Measurements from ENCODE around the gene GPR33.
"Not testable (repeated sequence)": the region's sequence is repeated elsewhere in the genome, so short reads cannot be mapped to it uniquely, and the experiment has no call there.

The GPR33 gene, protein sequence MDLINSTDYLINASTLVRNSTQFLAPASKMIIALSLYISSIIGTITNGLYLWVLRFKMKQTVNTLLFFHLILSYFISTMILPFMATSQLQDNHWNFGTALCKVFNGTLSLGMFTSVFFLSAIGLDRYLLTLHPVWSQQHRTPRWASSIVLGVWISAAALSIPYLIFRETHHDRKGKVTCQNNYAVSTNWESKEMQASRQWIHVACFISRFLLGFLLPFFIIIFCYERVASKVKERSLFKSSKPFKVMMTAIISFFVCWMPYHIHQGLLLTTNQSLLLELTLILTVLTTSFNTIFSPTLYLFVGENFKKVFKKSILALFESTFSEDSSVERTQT

DNA sequence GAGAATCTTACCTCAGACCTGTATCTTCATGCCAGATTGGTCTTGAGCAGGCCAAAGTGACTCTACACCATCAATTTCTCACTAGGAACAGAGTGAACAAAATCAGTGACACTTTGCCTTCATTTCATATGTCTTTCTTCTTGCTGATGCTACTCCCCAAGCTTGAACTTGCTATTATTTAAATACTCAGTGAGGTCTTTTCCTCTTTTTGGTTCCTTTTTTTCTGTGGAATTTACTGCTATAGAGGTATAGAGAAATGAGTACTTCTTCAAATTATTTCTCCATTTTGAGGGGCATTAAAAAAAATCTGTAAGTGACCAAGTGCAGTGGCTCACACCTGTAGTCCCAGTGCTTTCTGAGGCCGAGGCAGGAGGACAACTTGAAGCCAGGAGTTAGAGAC lies at the start of gene GPR33:
Gene GPR33 (minus strand): TSS at position 154 of the 400 bp plus-strand sequence. CDS start 4,074 bp downstream, outside the sequence.
- no peak for DNase-seq

DNA sequence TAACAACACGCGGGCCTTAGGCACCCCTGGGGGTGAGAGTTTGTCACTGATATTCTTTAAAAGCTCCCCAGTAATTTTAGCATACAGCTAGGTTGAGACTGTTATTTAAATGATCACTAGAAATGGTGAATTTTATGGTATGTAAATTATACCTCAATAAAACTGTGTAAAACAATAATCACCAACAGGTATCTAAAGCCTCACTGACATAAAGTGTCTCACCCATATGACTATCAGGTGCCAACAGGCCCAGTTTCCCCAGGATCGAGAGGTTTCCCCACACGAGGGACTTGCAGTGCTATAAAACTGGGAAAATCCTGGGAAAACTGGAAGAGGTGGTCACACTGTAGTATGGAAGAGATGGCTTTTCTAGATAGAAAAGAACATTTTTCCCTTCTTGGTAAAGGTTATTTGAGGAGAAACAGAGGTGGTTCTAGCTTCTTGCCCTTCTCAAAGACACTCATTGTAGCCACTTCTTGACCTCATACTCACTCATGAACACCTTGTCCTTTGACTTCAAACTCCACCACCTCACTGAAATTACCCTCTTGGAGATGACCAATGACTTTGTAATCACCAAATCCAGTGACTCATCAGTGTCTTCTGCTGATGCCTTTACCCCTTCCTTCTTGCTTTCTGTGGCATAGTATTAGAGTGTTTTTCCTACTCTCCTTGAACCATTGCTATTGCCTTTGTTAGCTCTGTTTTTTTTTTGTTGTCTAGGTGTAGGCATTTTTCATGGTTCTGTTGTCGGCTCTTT lies 48.5 kb upstream of the GPR33 start:
- no peak for DNase-seq

DNA sequence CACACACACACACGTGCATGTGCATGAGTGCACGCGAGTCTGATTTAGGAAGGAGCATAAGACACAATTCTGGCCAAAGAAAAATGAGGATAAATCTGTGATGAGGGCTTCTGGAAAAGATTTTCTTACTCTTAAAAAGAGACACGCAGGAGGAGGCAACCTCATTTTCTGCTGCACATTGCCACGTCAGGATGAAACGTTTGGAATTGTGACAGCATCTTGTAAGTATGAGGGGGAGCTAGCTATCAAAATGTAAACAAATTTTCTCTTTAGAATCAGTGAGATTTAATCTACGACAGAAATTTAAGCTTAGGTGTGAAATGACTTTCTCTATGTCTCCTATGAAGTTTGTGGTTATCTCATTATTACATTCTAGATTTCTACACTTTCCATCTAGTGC lies 42.3 kb upstream of the GPR33 start:
- no peak for DNase-seq

DNA sequence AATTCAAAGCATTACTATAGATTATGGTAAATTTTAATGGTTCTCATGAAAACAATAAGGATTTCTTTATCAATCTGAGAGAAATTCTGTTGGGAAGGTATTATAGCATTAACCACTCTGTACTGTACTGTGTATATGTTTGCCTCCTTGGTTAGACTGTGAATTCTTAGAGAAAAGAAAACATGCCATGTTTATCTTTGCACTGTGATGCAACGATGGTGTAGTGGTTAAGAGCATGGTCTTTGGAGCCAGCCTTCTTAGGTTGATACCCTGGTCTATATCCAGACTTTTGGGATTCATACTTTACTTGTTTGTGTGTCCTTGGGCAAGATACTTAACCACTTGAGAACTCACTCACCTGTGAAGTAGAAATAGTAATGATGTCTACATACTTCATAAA lies 41.2 kb upstream of the GPR33 start:
- DNase-seq: no peak

DNA sequence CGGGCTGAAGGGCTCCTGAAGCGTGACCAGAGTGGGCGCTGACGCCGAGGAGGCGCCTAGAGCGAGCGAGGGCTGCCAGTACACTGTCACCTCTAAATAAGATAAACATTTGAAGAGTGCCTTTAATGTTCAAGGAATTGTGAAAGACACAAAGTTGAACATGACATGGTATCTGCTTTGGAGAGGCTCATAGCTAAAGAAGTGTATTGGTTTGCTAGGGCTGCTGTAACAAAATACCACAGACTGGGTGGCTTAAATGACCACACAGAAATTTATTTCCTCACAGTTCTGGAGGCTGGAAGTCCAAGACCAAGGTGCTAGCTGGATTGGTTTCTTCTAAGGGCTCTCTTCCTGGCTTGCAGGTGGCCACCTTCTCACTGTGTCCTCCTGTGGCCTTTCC lies 39.7 kb upstream of the GPR33 start:
- no peak for DNase-seq

DNA sequence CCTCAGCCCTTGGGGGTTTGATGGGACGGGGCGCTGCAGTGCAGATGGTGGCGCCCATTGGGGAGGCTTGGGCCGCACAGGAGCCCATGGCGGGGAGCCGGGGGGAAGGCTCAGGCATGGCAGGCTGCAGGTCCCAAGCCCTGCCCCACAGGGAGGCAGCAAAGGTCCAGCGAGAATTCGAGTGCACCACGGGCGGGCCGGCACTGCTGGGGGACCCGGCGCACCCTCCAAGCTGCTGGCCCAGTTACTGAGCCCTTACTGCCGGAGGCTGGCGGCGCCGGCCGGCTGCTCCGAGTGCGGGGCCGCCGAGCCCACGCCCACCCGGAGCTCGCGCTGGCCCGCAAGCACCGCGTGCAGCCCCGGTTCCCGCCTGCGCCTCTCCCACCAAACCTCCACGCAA lies 39.2 kb upstream of the GPR33 start:
- DNase-seq: no peak

DNA sequence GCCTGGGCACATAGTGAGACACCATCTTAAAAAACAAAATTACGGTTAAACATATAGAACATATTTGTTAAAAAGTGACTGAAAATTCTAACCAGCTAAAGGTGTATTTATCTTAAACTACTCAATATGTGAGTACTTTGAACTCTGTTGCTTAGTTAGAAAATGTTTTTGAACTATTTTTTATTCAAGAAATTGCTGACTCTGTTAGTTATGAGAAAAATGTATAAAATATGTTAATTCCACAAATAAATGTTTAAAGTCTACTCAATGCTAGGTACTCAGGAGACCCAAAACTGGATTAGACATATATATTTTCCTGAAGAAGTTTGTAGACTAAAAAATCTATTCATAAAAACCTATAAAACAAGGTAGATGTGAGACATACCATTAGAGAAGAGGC lies 23.0 kb upstream of the GPR33 start:
- no peak for DNase-seq

DNA sequence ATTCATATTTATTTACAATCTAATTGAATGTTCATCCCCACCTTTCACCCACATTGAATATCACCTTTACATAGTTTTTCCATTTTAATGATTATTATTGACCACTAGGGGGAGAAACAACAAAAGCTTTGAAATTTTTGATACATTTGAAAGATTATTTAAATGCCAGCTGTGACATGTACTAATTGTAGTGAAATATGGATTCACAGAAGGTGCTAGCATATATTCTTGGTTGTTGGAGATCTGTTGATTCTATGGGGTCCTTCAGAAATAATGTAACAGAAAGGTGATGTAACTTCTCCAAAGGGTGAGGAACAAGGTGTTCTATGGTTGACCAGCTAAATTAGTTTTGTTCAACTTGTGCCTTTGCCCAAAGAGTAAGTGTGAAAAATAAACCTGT lies 22.4 kb upstream of the GPR33 start:
- peak; percentile 23 to 40 for DNase-seq

DNA sequence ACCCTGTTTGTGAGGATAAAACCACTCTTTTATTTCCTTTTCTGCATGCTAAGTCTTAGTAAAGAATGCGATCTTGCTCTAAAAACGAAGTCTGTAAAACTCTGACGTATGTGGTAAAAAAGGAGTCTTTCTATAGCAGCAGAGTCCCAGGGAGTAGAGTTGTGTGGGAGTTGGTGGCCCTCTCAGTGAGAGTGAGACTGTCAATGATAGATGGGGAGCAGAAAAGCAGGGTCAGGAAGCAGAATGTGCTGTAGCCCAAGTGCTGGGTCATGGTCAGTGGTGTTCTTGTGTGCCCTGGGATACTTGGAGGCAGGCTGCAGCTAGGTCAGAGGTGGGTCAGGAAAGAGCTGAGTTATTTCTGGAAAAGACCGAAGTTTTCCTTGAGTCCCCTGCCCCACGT lies 20.3 kb upstream of the GPR33 start:
- no peak for DNase-seq

DNA sequence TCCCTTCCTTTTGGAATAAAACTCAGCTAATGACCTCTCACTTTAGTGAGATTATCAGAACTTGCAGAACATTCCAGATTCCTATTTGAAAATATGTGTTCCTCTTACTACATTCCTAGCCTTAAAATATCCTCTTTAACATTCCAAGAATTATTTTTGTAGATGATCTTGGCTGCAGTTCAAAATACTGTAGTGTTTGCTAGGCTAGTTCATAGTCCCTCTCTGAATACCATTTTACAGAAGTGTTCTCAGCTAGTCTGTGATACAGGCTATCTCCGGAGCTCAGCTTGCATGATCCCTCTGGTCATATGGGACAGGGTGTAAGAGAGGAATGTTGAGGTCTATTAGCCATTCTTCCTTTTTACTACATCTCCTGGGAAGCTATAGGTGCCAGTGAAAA lies 17.6 kb upstream of the GPR33 start:
- DNase-seq: no peak

DNA sequence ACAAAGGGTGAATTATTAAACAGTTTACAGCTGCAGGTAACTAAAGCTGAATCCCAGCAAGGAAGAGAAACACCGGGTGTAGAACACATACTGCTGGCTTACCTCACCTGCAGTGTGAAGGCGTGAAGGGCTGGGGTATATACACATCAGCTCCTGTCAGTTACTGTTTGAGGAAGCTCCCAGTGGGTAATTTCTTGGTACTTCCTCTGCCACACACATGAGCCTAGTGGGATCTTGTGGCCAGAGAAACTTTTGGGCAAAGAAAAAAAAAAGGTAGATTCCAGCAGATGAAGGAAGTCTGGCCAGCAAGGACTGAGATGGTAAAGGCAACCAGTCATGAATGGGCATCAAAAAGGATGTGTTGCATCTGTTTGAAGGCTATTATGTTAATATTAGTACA lies 14.0 kb upstream of the GPR33 start:
- DNase-seq: no peak

DNA sequence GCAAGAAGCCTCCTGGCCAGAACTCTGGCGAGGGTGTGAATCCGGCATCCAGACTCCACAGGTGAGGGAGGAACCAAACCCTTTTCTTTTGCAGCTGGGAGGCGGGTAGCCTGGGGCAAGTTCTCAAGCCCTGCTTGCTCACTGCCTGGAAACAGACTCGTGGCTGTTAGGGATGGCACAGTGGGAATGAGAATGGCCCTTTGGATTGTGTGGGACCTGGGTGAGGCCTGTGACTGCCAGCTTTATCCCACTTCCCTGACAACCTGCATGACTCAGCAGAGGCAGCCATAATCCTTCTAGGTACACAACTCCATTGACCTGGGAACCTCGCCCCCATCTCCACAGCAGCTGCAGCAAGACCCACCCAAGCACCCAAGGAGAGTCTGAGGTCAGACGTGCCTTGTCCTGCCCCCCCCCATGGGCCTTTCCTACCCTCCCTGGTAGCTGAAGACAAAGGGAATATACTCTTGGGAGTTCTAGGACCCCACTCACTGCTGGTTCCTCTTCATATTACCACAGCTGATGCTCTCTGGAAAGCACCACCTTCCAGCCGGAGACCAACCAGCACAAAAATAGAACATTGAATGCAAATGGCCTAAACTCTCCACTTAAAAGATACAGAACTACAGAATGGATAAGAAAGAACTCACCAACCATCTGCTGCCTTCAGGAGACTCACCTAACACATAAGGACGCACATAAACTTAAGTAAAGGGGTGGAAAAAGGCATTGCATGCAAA lies 5.1 kb upstream of the GPR33 start:
- no peak for DNase-seq

DNA sequence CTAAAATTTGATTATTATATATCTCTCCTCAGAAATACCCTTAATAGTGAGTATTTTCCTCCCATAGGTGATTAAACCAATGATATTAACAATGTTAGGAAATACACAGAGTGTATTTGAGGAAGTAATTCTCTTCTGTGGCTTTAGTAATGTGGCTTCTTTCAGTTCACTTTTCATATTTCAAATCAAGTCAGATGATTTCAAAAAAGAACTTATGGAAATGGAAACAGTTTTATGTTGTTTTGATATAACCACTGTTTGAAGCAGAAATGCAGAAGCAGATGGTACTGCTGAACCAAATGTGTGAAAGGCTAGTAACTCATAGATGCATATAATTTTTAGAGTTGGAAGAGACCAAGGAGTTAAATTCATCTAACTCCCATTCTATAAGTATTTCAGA lies 1.9 kb upstream of the GPR33 start:
- peak; percentile 32 to 43 for DNase-seq

DNA sequence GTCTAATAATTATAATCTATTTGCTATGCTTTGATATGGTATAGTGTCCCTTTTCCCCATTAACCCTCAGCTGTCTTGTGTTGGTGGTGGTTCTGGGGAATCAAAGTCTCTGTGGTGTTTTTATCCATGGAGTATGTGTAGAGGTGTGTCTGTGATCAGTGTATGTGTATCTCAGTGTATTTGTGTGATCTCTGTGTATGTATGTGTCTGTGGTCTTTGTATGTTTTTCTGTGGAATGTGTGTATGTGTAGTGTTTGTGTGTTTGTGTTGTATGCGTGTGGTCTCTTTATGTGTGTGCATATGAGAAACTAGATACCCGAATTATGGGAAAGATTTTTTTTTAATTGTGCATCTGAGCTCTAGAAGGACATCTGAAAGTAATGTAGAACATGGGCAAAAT lies 1.1 kb downstream of the GPR33 start:
- DNase-seq: no peak

DNA sequence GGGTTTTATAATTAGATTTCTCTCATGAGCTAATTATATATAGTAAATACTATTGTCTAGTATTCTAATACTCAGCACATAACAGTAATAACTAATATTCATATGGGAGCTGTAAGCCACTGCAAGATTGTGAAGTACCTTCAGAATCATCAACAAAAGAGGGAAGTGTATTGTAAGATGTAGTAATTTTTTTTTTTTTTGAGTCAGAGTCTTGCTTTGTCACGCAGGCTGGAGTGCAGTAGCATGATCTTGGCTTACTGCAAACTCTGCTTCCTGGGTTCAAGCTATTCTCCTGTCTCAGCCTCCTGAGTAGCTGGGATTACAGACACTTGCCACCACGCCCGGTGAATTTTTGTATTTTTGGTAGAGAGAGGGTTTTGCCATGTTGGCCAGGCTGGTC lies 3.1 kb downstream of the GPR33 start:
- peak in 1 of 2 experiments; percentile 2 for DNase-seq

DNA sequence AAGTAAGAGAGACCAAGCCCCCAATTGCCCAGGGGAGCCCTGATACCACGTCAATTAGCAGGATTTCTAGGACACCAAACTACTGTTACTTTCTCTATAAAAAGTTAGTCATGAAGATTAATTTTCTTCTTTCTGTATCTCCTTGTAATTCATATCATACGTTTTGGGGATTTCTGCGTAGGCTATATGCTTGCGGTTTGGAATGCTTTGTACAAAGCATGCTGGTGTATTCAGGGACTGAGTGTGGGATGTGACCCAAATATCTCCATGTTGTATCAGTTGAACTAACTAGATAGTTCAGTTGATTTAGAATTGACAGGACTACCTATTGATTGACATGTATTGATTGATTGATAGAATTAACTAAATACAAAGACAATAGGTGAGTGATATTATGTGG lies 7.7 kb downstream of the GPR33 start:
- no peak for DNase-seq

DNA sequence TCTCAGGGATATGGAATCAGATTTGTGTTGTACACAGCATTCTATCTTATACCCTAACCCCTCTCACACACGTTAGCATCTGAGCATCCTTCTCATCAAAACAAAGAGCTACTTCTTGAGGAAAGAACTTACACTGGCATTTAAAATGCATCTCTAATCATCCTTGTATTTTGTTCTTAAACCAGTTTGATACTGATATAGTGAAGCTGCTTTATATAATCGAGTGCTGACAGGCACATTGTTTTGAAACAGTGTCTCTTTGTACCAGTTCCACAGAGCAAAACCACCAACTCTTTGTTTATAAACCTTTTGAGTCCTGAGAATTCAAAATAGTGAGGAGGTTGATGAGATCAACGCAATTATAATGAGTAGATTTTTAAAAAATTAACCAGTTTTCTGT lies 8.8 kb downstream of the GPR33 start:
- DNase-seq: no peak

DNA sequence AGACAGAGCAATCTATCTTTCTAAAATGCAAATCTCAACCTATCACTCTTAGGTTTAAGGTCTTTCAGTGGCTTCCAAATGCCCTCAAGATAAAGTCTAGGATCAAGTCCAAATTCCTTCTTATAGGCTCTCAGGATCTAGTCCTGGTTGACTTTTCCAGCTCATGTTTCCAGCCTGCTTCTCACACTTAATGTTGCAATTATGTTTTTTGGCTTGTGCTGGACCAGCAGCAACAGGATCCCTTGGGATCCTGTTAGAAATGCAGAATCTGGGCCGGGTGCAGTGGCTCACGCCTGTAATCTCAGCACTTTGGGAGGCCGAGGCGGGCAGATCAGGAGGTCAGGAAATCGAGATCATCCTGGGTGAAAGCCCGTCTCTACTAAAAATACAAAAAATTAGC lies 10.6 kb downstream of the GPR33 start:
- no peak for DNase-seq

DNA sequence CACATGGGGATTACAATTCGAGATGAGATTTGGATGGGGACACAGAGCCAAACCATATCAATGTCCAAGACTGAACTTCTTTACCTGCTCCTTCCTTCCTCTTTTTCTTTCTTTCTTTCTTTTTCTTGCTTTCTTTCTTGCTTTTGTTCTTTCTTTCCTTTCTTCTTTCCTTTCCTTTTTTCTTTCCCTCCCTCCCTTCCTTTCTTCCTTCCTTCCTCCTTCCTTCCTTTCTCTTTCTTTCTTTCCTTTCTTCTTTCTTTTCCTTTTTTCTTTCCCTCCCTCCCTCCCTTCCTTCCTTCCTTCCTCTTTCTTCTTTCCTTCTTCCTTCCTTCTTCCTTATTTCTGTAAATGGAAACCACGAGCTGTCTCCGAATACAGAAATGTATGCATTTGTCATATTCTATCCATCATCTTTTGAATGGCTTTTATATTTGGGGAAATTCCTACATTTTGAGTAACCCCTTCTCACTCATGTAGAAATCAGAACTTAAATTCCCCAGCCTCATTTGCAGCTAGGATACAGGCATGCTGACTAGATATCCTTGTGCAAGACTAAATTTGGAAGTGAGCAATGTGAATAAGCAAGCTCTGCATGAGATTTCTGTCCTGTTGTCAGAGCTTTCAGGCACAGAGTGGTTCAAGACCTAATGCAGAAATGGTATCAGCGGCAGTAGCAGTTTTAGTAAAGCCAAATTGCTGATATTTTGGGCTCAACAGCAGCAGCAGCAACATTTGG lies 11.5 kb downstream of the GPR33 start:
- DNase-seq: no peak

DNA sequence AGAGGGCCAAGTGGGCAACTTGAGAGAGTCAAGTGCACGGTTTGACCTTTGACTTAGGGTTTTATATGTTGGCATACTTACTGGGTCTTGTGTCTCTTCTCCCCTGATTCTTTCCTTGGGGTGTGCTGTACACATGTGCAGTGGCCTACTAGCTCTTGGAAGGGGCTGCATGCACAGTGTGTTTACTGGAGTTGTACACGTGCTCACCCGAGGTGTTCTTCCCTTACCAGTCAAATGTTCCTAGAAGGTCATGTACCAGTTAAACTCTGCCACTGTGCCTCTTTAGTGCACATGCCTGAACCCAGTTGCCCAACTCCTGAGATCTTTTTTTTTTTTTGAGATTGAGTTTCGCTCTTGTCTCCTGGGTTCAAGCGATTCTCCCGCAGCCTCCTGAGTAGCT lies 21.3 kb downstream of the GPR33 start:
- no peak for DNase-seq

DNA sequence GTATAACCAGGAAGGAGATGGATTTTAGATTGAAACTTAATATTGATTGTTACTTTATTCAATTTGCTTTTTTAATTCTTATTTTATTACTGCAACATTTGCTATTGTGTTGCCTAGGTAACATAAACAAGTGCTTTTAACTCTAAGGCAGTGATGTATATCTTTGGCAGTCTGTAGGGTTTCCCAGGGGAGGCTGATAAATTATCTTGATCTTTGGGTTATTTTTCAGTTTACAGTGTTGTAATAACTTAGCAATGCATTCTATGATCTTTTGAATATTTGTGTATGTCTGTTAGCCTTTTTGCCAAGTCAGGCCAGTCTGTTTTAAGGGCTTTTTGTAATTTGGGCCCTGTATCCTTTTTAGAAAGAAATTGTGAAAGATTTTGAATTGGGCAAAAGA lies 22.7 kb downstream of the GPR33 start:
- no peak for DNase-seq

DNA sequence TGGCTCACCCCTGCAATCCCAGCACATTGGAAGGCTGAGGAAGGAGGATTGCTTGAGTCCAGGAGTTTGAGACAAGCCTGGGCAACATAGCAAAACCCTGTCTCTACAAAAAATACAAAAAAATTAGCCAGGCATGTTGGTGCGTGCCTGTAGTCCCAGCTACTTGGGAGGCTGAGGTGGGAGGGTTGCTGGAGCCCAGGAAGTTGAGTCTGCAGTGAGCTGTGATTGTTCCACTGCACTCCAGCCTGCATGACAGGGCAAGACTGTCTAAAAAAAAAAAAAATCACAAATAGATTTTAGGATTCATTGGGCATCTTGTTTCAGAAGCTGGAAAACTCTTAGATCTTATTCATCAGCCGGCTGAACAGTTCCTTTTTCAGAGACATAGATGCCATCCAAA lies 25.4 kb downstream of the GPR33 start:
- not testable (repeated sequence) for DNase-seq

DNA sequence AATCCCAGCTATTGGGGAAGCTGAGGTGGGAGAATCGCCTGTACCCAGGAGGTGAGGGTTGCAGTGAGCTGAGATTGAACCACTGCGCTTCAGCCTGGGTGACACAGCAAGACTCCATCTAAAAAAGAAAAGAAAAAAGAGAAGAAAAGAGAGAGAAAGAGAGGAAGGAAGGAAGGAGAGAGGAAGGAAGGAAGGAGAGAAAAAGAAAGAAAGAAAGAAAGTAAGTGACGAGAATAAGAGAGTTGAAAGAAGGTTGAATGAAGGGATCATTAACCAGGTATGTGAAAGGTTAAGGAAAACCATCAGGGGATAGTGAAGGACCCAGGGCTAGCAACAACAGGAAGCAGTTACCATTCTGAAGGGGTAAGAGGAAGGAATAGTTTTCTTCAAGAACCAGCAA lies 26.3 kb downstream of the GPR33 start:
- no peak for DNase-seq
